ENCODE results near the gene L3MBTL4. TPM values are rescaled to one million over a fixed set of nuclear protein-coding genes. Genes with fewer than 3 reads are reported as not detected.

The L3MBTL4 gene
- total and polyA plus RNA-seq, 9 of the 15 experiments (the other 6 are each of a cell fraction or from before 2014, with no cell fraction given) = not detected

- no peaks in the 10 kb centered on the region for H3K36me3 ChIP-seq (ENCODE audit: control insufficient read depth, insufficient read depth, low read length)
- no peak overlapping the region for H3K4me2 ChIP-seq (ENCODE audit: insufficient read depth, low read length)
- no peak overlapping the region for H2AFZ ChIP-seq (ENCODE audit: low read depth, low read length)
- H4K20me1 ChIP-seq (replicated peaks; ENCODE audit: control insufficient read depth, insufficient read depth, low read length) = no peaks in the 10 kb centered on the region
- no peak for DNase-seq (ENCODE audit: extremely low read depth in 1 of 4, low spot score in 3 of 4)
- ChIA-PET CTCF (ENCODE audit: low intra/inter-chr PET ratio) (no interaction called here), POLR2A (no interaction called here)
- peaks cover 2% of the 10 kb centered on the region for H3K9me3 ChIP-seq (replicated peaks; ENCODE audit: control insufficient read depth, insufficient read depth, low read depth, low read length)
- H3K9me1 ChIP-seq (ENCODE audit: control insufficient read depth, insufficient read depth, low read length) = no peaks in the 10 kb centered on the region
- no TSS peak for BruUV-seq (replicated peaks)
- no peak overlapping the region for H3K4me3 ChIP-seq
- no peak overlapping the region for H3K27ac ChIP-seq (ENCODE audit: extremely low read depth, low read depth, low read length)
- H3K9ac ChIP-seq (ENCODE audit: insufficient read depth in 1 of 2, low read depth in 2 of 2, low read length in 2 of 2) = no peak overlapping the region
- no peak for FAIRE-seq
- intact Hi-C loops (cut with micrococcal nuclease) = no loop called here
- TF ChIP-seq ZNF75A (CRISPR knock-in tag; IDR thresholded peaks at IDR 0.05) = no peak
- TF ChIP-seq ZNF445 (CRISPR knock-in tag; IDR thresholded peaks at IDR 0.05; ENCODE audit: low read depth) = no peak
- no peak for TF ChIP-seq HLTF (IDR thresholded peaks at IDR 0.05)
- no peak for TF ChIP-seq NEUROD1 (IDR thresholded peaks at IDR 0.05; ENCODE audit: borderline replicate concordance, low read depth, low read length, partially characterized antibody)
- no peak for TF ChIP-seq ZNF696 (CRISPR knock-in tag; conservative IDR thresholded peaks at IDR 0.05)
- TF ChIP-seq, protein P1, sequence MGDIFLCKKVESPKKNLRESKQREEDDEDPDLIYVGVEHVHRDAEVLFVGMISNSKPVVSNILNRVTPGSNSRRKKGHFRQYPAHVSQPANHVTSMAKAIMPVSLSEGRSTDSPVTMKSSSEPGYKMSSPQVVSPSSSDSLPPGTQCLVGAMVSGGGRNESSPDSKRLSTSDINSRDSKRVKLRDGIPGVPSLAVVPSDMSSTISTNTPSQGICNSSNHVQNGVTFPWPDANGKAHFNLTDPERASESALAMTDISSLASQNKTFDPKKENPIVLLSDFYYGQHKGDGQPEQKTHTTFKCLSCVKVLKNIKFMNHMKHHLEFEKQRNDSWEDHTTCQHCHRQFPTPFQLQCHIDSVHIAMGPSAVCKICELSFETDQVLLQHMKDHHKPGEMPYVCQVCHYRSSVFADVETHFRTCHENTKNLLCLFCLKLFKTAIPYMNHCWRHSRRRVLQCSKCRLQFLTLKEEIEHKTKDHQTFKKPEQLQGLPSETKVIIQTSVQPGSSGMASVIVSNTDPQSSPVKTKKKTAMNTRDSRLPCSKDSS (IDR thresholded peaks at IDR 0.05; ENCODE audit: low read depth, partially characterized antibody) = no peak
- ATAC-seq = no peak
- no peaks in the 10 kb centered on the region for H3K79me2 ChIP-seq (ENCODE audit: control insufficient read depth, insufficient read depth, low read length)
- in situ Hi-C loops (cut with MboI) = no loop called here
- WGBS (ENCODE audit: insufficient coverage, low coverage, missing lambda C conversion rate) = 0% methylated on average over 3 of the region's 3 CpGs
- H3K27me3 ChIP-seq (ENCODE audit: control insufficient read depth in 2 of 2, insufficient read depth in 2 of 2, low read length in 2 of 2) = no peaks in the 10 kb centered on the region
- H3K4me1 ChIP-seq (replicated peaks in 1 of 2; ENCODE audit: control insufficient read depth in 2 of 2, insufficient read depth in 2 of 2, low read length in 2 of 2) = no peaks in the 10 kb centered on the region
Measured at GRCh38 chr18:6220129-6220528, 194.6 kb downstream of the L3MBTL4 start.

All from K562 (cell line).